ENCODE results near the gene PLPPR3.

Gene PLPPR3

GRCh38 chr19:807627-808422 lies 13.9 kb downstream of the PLPPR3 start:
- no peaks in the 10 kb centered on the region for H3K9me3 ChIP-seq (ENCODE audit: insufficient read depth, low read length, severe bottlenecking)
- ATAC-seq (ENCODE audit: insufficient read depth, low read depth) (no peak), DNase-seq (no peak)
- no peaks in the 10 kb centered on the region for H3K27me3 ChIP-seq (ENCODE audit: insufficient read depth, low read length, poor library complexity)
- no peak overlapping the region for H3K4me2 ChIP-seq (ENCODE audit: insufficient read depth, low read length)
- no peaks in the 10 kb centered on the region for H3K4me1 ChIP-seq (ENCODE audit: insufficient read depth, low read length)
- H4K20me1 ChIP-seq (ENCODE audit: insufficient read depth, low read length): peaks cover 90% of the 10 kb centered on the region
- peaks cover 93% of the 10 kb centered on the region for H3K36me3 ChIP-seq (ENCODE audit: insufficient read depth, low read length)
- no peak overlapping the region for H3K4me3 ChIP-seq (ENCODE audit: low read depth in 1 of 2, low read length in 2 of 2)
- no peak overlapping the region for H2AFZ ChIP-seq (ENCODE audit: low read depth, low read length)
- TF ChIP-seq EZH2 (IDR thresholded peaks at IDR 0.05; ENCODE audit: borderline replicate concordance, low read depth, low read length, severe bottlenecking) (no peak), CTCF (IDR thresholded peaks at IDR 0.05; ENCODE audit: borderline replicate concordance, extremely low read depth, low read length, poor library complexity, severe bottlenecking) (no peak)
- H3K79me2 ChIP-seq (ENCODE audit: insufficient read depth, low read length): peaks cover 70% of the 10 kb centered on the region
- no peak overlapping the region for H3K9ac ChIP-seq (ENCODE audit: low read depth, low read length)
- no peak overlapping the region for H3K27ac ChIP-seq (ENCODE audit: low read length)

GRCh38 chr19:806815-807421 lies 14.8 kb downstream of the PLPPR3 start:
- Histone ChIP-seq H3K36me3 (ENCODE audit: insufficient read depth, low read length) (peaks cover 99% of the 10 kb centered on the region), H3K4me1 (ENCODE audit: insufficient read depth, low read length) (peaks cover 5% of the 10 kb centered on the region), H4K20me1 (ENCODE audit: insufficient read depth, low read length) (peaks cover 96% of the 10 kb centered on the region)

GRCh38 chr19:805600-806550 lies 15.9 kb downstream of the PLPPR3 start:
- Histone ChIP-seq H4K20me1 (ENCODE audit: insufficient read depth, low read length) (peaks cover 97% of the 10 kb centered on the region), H3K9me3 (ENCODE audit: insufficient read depth, low read length, severe bottlenecking) (no peaks in the 10 kb centered on the region), H3K4me2 (ENCODE audit: insufficient read depth, low read length) (no peak overlapping the region), H3K27me3 (ENCODE audit: insufficient read depth, low read length, poor library complexity) (no peaks in the 10 kb centered on the region), H3K36me3 (ENCODE audit: insufficient read depth, low read length) (peaks cover 99% of the 10 kb centered on the region), H3K4me1 (ENCODE audit: insufficient read depth, low read length) (peaks cover 16% of the 10 kb centered on the region), H3K79me2 (ENCODE audit: insufficient read depth, low read length) (peaks cover 90% of the 10 kb centered on the region), H2AFZ (ENCODE audit: low read depth, low read length) (no peak overlapping the region), H3K4me3 (ENCODE audit: low read depth in 1 of 2, low read length in 2 of 2) (no peak overlapping the region), H3K27ac (ENCODE audit: low read length) (no peak overlapping the region), H3K9ac (ENCODE audit: low read depth, low read length) (no peak overlapping the region)
- ATAC-seq (ENCODE audit: insufficient read depth, low read depth) (no peak), DNase-seq (no peak)
- no peak for TF ChIP-seq EZH2 (IDR thresholded peaks at IDR 0.05; ENCODE audit: borderline replicate concordance, low read depth, low read length, severe bottlenecking)
- TF ChIP-seq CTCF (IDR thresholded peaks at IDR 0.05; ENCODE audit: borderline replicate concordance, extremely low read depth, low read length, poor library complexity, severe bottlenecking): no peak

More at GRCh38 chr19:806815-807421, 14.8 kb downstream of the PLPPR3 start:
- DNase-seq: no peak
- H3K27ac ChIP-seq (ENCODE audit: low read length): no peak overlapping the region
- no peaks in the 10 kb centered on the region for H3K9me3 ChIP-seq (ENCODE audit: insufficient read depth, low read length, severe bottlenecking)
- H3K9ac ChIP-seq (ENCODE audit: low read depth, low read length): no peak overlapping the region
- no peak for TF ChIP-seq EZH2 (IDR thresholded peaks at IDR 0.05; ENCODE audit: borderline replicate concordance, low read depth, low read length, severe bottlenecking)
- no peak for TF ChIP-seq CTCF (IDR thresholded peaks at IDR 0.05; ENCODE audit: borderline replicate concordance, extremely low read depth, low read length, poor library complexity, severe bottlenecking)
- H3K79me2 ChIP-seq (ENCODE audit: insufficient read depth, low read length): peaks cover 79% of the 10 kb centered on the region
- no peak overlapping the region for H2AFZ ChIP-seq (ENCODE audit: low read depth, low read length)
- no peak; the same call in 2 of the 3 replicates for ATAC-seq (ENCODE audit: insufficient read depth, low read depth)
- no peaks in the 10 kb centered on the region for H3K27me3 ChIP-seq (ENCODE audit: insufficient read depth, low read length, poor library complexity)
- no peak overlapping the region for H3K4me2 ChIP-seq (ENCODE audit: insufficient read depth, low read length)
- no peak overlapping the region for H3K4me3 ChIP-seq (ENCODE audit: low read depth in 1 of 2, low read length in 2 of 2)
